Measurements from ENCODE around the gene KLHL5.
A peak's percentile ranks its signal among the peaks of the same experiment; 100 is the strongest.

Gene KLHL5

DNA sequence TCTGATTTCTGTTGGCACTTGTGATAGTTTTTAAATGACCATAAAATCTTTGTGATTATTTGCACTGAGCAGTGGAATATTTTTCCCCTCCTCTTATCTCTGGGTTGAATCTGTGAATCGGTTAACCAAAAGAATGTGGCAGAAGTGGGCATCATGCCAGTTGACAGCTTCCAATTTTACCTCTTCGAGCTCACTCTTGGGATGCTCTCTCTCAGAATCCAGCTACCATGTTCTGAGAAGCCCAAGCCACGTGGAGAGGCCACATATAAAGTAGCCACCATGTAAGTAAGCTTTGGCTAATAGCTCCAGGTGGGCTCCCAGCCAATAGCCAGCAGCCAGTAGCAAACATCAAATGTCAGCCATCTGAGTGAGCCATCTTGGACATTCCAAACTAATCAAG, 107.4 kb downstream of the KLHL5 start:
- H3K9me3 ChIP-seq (replicated peaks in 1 of 11): peaks cover 37 to 60% (median 48%) of the 10 kb centered on the region in 11 experiments
- TF ChIP-seq Cebpa-rat (IDR thresholded peaks at IDR 0.05): no peak
- no peak overlapping the region for H3K27ac ChIP-seq
- H3K4me3 ChIP-seq: no peak overlapping the region
- H4K20me1 ChIP-seq: no peaks in the 10 kb centered on the region
- H3K36me3 ChIP-seq: no peaks in the 10 kb centered on the region
- H3K4me2 ChIP-seq: peak overlapping the region in 4 of 11 experiments; percentile 8 to 16 (median 12); a peak in 1 of 22 replicates
- H3K27me3 ChIP-seq: no peaks in the 10 kb centered on the region
- H3K9ac ChIP-seq: no peak overlapping the region
- H3K4me1 ChIP-seq: peaks cover 27 to 49% (median 32%) of the 10 kb centered on the region in 10 experiments

DNA sequence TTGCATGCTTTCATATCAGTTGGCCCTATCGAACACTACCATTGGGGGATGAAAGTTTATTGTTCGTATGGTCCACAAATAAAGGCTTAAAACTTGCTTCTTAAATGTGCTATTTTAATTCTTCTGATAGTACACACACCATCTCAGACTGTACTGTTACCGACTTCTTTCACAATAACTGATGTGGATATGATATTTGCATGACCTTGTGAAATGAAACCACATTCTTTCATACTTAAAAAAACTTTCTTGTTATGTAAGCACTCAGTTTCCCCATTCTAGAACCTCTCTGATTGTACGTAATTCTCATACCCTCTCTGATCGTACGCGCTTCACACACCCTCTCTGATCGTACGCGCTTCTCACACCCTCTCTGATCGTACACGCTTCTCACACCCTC, 108.3 kb downstream of the KLHL5 start:
- Histone ChIP-seq H3K4me3 (no peak overlapping the region), H3K36me3 (no peaks in the 10 kb centered on the region), H3K9me3 (replicated peaks in 1 of 11) (peaks cover 37 to 60% (median 48%) of the 10 kb centered on the region in 11 experiments), H3K27ac (no peak overlapping the region), H3K4me2 (no peak overlapping the region), H3K27me3 (no peaks in the 10 kb centered on the region), H3K4me1 (peaks cover 24 to 40% (median 26%) of the 10 kb centered on the region in 10 experiments), H4K20me1 (no peaks in the 10 kb centered on the region), H3K9ac (no peak overlapping the region)
- no peak for TF ChIP-seq Cebpa-rat (IDR thresholded peaks at IDR 0.05)

Data from BLaER1 treated with 17β-estradiol and CSF1 and Interleukin-3, amounts not matched to agents 10 nM and 100 nM (cell line).